Measurements from ENCODE around the gene WRNIP1. TPM values are rescaled to one million over a fixed set of nuclear protein-coding genes. Genes with fewer than 3 reads are reported as not detected.

Gene WRNIP1
- total RNA-seq, 4 donors from 2014 or later, result 56.9 to 66.7 (median 63.4) TPM

GRCh38 chr6:2793534-2794151 lies 28.4 kb downstream of the WRNIP1 start:
- Histone ChIP-seq H3K9me3 (no peaks in the 10 kb centered on the region), H3K36me3 (no peaks in the 10 kb centered on the region), H3K27me3 (no peaks in the 10 kb centered on the region), H3K4me1 (peaks cover 37% of the 10 kb centered on the region), H3K4me3 (no peak overlapping the region), H3K27ac (peak overlapping the region; percentile 39)
- DNase-seq (ENCODE audit: low spot score in 2 of 2), result no peak
- WGBS, result 43% methylated on average over 9 of the region's 9 CpGs
- TF ChIP-seq POLR2AphosphoS5 (IDR thresholded peaks at IDR 0.05), result no peak
- TF ChIP-seq POLR2A (IDR thresholded peaks at IDR 0.05), result no peak
- TF ChIP-seq, protein P1, sequence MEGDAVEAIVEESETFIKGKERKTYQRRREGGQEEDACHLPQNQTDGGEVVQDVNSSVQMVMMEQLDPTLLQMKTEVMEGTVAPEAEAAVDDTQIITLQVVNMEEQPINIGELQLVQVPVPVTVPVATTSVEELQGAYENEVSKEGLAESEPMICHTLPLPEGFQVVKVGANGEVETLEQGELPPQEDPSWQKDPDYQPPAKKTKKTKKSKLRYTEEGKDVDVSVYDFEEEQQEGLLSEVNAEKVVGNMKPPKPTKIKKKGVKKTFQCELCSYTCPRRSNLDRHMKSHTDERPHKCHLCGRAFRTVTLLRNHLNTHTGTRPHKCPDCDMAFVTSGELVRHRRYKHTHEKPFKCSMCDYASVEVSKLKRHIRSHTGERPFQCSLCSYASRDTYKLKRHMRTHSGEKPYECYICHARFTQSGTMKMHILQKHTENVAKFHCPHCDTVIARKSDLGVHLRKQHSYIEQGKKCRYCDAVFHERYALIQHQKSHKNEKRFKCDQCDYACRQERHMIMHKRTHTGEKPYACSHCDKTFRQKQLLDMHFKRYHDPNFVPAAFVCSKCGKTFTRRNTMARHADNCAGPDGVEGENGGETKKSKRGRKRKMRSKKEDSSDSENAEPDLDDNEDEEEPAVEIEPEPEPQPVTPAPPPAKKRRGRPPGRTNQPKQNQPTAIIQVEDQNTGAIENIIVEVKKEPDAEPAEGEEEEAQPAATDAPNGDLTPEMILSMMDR (IDR thresholded peaks at IDR 0.05), result no peak
- TF ChIP-seq EP300 (IDR thresholded peaks at IDR 0.05), result no peak

GRCh38 chr6:2794171-2794730 lies 29.1 kb downstream of the WRNIP1 start:
- Histone ChIP-seq H3K4me1 (peaks cover 37% of the 10 kb centered on the region), H3K36me3 (no peaks in the 10 kb centered on the region), H3K27ac (peak overlapping the region; percentile 39), H3K9me3 (no peaks in the 10 kb centered on the region), H3K27me3 (no peaks in the 10 kb centered on the region), H3K4me3 (no peak overlapping the region)
- no peak for TF ChIP-seq POLR2AphosphoS5 (IDR thresholded peaks at IDR 0.05)
- no peak for TF ChIP-seq POLR2A (IDR thresholded peaks at IDR 0.05)
- TF ChIP-seq EP300 (IDR thresholded peaks at IDR 0.05), result no peak
- TF ChIP-seq, protein P1 (IDR thresholded peaks at IDR 0.05), result no peak
- 68% methylated on average over 5 of the region's 5 CpGs for WGBS
- no peak for DNase-seq (ENCODE audit: low spot score in 2 of 2)

DNA sequence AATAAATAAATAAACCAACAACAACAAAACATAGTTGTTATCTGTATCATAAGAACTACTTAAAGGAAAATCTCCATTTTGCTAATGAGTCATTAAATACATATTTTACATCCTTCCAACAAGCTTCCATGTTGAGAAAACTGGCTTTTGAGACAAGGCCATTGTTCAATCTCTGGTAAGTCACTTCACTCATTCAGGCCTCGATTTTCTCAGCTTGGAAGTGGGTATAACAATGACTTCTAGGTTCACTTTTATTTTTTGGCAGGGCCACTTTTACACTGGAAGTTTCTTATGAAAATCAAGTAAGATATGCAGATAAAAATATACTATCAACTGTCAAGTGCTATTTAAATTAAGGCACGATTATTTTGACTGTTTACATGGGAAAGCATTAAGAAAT lies 30.0 kb downstream of the WRNIP1 start:
- no peak for DNase-seq (ENCODE audit: low spot score in 2 of 2)
- no peak overlapping the region for H3K4me3 ChIP-seq
- H3K9me3 ChIP-seq, result no peaks in the 10 kb centered on the region
- TF ChIP-seq POLR2AphosphoS5 (IDR thresholded peaks at IDR 0.05) (no peak), EP300 (IDR thresholded peaks at IDR 0.05) (no peak), POLR2A (IDR thresholded peaks at IDR 0.05) (no peak)
- TF ChIP-seq, protein P1 (IDR thresholded peaks at IDR 0.05), result no peak
- no peaks in the 10 kb centered on the region for H3K27me3 ChIP-seq
- 79% methylated on average over 2 of the region's 2 CpGs for WGBS
- H3K36me3 ChIP-seq, result no peaks in the 10 kb centered on the region
- no peak overlapping the region for H3K27ac ChIP-seq
- peaks cover 36% of the 10 kb centered on the region for H3K4me1 ChIP-seq

DNA sequence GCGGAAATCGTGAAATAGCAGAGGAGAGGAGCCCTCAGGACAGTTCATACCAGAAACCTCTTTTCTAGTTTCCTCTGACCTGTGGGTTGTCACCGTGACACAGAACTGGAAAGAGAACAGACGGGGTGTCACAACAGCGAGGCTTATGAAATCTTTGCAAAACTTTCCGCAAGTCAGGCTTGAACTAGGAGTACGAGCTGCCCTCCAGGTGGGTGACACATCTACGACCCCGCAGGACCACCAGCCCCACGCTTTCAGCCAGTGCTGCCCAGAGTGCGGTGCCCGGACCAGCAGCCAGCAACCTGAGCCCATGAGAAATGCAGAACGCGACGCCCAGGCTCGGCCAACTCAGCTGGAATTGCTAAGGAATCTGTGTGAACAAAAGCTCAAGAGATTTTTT lies 30.8 kb downstream of the WRNIP1 start:
- Histone ChIP-seq H3K4me1 (peaks cover 29% of the 10 kb centered on the region), H3K9me3 (no peaks in the 10 kb centered on the region), H3K27me3 (no peaks in the 10 kb centered on the region), H3K4me3 (no peak overlapping the region), H3K36me3 (no peaks in the 10 kb centered on the region), H3K27ac (no peak overlapping the region)
- DNase-seq (ENCODE audit: low spot score in 2 of 2), result no peak
- TF ChIP-seq EP300 (IDR thresholded peaks at IDR 0.05) (no peak), POLR2A (IDR thresholded peaks at IDR 0.05) (no peak), POLR2AphosphoS5 (IDR thresholded peaks at IDR 0.05) (no peak)
- TF ChIP-seq, protein P1 (IDR thresholded peaks at IDR 0.05), result no peak
- WGBS, result 92% methylated on average over 16 of the region's 16 CpGs

- no peak for DNase-seq (ENCODE audit: low spot score in 2 of 2)
- Histone ChIP-seq H3K36me3 (no peaks in the 10 kb centered on the region), H3K9me3 (no peaks in the 10 kb centered on the region), H3K27ac (no peak overlapping the region), H3K4me1 (peaks cover 22% of the 10 kb centered on the region), H3K27me3 (no peaks in the 10 kb centered on the region), H3K4me3 (no peak overlapping the region)
- 86% methylated on average over 5 of the region's 6 CpGs for WGBS
- TF ChIP-seq EP300 (IDR thresholded peaks at IDR 0.05), result no peak
Observed at GRCh38 chr6:2796861-2797260, 31.7 kb downstream of the WRNIP1 start.
